Activated CD8-positive, alpha-beta memory T cell treated with anti-CD3 and anti-CD28 coated beads for 36 hours (primary cell): ENCODE measurements around the gene LSP1. TPM values are rescaled to one million over a fixed set of nuclear protein-coding genes. Genes with fewer than 3 reads are reported as not detected.
"Not testable (repeated sequence)": the region's sequence is repeated elsewhere in the genome, so short reads cannot be mapped to it uniquely, and the experiment has no call there.

Source experiments
- CTCF ChIA-PET: fragments of 350-600 bp; sonication (Branson Sonifier 250); formaldehyde crosslinking; loops from one replicate; lab custom pipeline; 2021; ENCODE audit warnings: antibody characterized with exemption; lab: Charles Lee
- POLR2A ChIA-PET: fragments of 350-600 bp; sonication (Branson Sonifier 250); formaldehyde crosslinking; loops from one replicate; lab custom pipeline; 2021; ENCODE audit warnings: antibody characterized with exemption; lab: Charles Lee
- total RNA-seq, 2 experiments: library from RNA; stranded (reverse); gene quantifications; one replicate each; pipeline ENCODE4 v1.2.3, GENCODE V29; 2021

The LSP1 gene
- total RNA-seq, 2 experiments from 2014 or later = 254 TPM

- ChIA-PET CTCF (interaction anchor here (0.6 to 1.7 kb wide), 7 partner anchors 12 to 275 kb away, joined by 3 to 9 read pairs (median 4); no protein-coding TSS in a partner anchor), POLR2A (interaction anchor here (0.6 kb wide), 1 partner anchor 183 kb away, joined by 3 read pairs; no protein-coding TSS in a partner anchor)
These were observed 23.6 kb downstream of the LSP1 start for GRCh38 chr11:1876361-1877063.

- ChIA-PET CTCF (interaction anchor here (0.6 to 1.7 kb wide), 4 partner anchors 22 to 198 kb away, joined by 3 to 9 read pairs (median 4); no protein-coding TSS in a partner anchor), POLR2A (interaction anchor here (0.6 kb wide), 1 partner anchor 184 kb away, joined by 3 read pairs; no protein-coding TSS in a partner anchor)
These were observed 24.6 kb downstream of the LSP1 start for GRCh38 chr11:1877211-1878136.

DNA sequence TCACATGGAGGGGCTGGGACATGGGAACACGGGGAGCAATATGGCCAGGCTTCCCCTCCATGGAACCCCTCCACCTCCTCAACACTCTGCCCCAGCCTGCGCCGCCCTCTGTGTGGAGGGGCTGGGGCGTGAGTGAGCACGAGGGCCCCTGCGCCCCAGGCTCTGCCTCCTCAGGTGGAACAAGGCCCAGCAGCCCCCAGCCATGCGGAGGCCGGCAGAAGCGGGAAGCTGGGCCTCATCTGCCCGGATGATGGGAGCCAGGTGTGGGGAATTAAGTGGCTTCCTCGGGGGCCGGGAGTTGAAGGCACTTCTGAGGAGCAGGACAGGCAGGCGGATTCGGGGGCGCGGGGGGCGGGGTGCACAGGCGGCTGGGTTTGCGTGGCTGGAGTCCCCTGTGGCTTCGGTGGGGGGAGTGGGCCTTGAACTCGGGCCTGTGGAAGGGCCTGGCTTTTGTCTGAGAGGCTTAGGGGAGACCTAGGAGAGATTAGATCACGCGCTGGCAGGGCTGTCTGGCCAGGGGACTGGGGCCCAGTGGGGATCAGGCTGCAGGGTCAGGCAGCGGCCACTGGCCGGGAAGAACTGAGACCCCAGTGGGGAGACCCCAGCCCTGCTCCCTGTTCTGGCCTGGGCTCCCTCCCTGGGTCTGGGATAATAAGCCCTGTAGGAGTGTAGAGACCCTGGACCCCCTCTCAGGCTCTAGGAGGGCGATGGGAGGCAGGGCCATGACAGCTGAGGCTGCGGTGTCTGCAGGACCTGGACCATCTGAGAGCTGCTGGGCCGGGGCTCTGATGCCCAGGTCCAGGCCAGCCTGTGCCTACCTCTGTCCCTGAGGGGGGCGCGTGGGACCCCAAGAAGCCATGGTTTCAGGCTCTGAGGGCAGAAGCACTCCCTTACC is 25.5 kb downstream of the LSP1 start:
- ChIA-PET POLR2A (no interaction called here), CTCF (interaction anchor here (1.5 to 1.7 kb wide), 2 partner anchors 46 to 185 kb away, joined by 3 to 4 read pairs; no protein-coding TSS in a partner anchor)

DNA sequence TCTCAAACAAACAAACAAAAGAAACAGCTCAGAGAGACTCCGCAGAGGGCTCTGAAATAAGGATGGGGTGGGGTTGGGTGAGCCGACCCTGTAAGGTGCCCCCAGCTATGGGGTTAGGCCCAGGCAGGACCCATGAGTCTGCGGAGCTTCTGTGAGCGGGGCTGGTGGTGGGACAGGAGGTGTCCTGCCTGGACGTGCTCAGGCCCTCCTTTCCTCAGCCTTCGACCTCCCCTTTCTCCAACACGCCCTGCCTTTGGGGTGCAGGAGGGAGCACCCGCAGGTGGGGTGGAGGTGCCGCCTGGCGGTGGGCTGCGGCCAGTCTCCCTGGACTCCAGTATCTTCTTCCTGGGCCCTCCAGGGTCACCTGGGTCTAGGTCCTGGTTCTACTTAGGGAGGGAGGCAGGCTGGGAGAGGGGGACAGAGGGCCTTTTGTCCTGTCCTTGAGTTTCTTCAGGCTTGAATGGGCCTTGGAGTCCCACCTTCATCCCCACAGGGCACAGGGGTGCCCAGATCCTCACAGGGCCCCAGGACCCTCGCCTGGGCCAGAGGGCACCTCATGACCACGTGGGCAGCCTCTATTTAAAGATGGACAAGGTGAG is 26.6 kb downstream of the LSP1 start:
- POLR2A ChIA-PET = no interaction called here
- CTCF ChIA-PET = no interaction called here

DNA sequence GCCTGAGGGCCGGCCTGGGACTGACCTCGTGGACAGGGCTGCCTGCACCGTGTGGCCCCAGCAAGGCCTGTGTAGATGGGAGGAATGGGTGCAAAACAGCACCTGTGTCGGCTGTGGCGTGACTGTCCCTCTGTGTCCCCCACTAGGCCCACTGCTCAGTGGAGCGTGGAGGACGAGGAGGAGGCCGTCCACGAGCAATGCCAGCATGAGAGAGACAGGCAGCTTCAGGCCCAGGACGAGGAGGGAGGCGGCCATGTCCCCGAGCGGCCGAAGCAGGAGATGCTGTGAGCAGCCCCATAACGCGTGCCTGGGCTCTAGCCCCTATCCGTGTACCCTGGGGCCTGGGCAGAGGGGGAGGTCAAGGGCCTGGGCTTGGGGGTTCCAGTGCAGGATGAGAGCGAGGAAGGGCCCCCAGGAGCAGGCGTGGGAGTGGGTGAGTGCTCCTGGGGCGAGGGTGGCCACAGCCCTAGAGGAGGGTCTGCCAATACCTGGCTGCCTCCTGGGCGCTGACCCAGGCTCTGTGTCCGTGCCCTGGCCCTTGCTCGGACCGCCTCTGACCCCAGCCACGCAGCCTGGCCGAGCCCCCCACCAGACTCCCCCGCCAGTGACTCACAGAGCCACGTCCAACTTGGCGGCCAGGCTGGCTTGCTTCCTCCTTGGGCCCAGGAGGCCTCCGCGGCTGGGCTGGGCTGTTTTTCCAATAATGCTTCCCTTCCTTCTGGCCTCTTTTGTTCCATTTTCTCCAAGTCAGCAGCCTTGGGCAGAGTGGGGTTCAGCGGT is 27.2 kb downstream of the LSP1 start:
- ChIA-PET POLR2A (no interaction called here), CTCF (interaction anchor here (1.0 kb wide), 1 partner anchor 24 kb away, joined by 3 read pairs; no protein-coding TSS in a partner anchor)

DNA sequence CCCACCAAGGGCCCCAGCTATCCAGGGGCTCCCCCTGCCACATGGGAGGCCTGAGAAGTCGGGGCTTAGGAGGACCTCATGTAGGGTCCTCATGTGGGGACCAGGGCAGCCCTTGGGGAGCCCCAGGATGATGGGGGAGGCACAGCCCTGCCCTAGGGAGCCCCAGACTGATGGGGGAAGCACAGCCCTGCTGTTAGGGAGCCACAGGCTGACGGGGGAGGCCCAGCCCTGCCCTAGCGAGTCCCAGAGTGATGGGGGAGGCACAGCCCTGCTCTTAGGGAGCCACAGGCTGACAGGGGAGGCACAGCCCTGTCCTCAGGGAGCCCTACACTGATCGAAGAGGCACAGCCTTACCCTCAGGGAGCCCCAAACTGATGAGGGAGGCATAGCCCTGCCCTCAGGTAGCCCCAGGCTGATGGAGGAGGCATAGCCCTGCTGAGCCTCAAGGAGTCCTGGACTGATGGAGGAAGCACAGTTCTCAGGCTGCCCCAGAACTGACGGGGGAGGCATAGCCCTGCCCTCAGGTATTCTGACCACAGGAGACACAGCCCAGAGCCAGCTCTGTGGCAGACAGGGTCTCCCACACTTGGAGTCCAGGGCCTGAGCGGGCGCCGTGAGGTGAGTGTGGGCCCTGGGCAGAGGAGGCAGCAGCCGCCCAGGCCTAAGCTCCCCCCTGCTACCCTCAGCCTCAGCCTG is 28.0 kb downstream of the LSP1 start:
- ChIA-PET CTCF (interaction anchor here (0.8 to 3.5 kb wide), 7 partner anchors 10 to 270 kb away, joined by 3 to 19 read pairs (median 8); partner anchors contain the start of genes SYT8 and TNNI2), POLR2A (no interaction called here)

- CTCF ChIA-PET = interaction anchor here (0.6 to 3.5 kb wide), 34 partner anchors 9 to 308 kb away, joined by 3 to 29 read pairs (median 5); partner anchors contain the start of genes KRTAP5-6, LSP1, MRPL23 and SYT8
- POLR2A ChIA-PET = interaction anchor here (0.7 kb wide), 1 partner anchor 11 kb away, joined by 3 read pairs; no protein-coding TSS in a partner anchor
These were observed 28.8 kb downstream of the LSP1 start for GRCh38 chr11:1881442-1882264.

- ChIA-PET CTCF (interaction anchor here (0.6 to 3.5 kb wide), 34 partner anchors 10 to 309 kb away, joined by 3 to 29 read pairs (median 5); partner anchors contain the start of genes KRTAP5-6, LSP1, MRPL23 and SYT8), POLR2A (interaction anchor here (0.7 kb wide), 1 partner anchor 12 kb away, joined by 3 read pairs; no protein-coding TSS in a partner anchor)
These were observed 29.7 kb downstream of the LSP1 start for GRCh38 chr11:1882265-1883238.

GRCh38 chr11:1883346-1884302 is 30.7 kb downstream of the LSP1 start:
- CTCF ChIA-PET = interaction anchor here (1.3 to 3.5 kb wide), 10 partner anchors 14 to 273 kb away, joined by 5 to 29 read pairs (median 15); partner anchors contain the start of genes LSP1, MRPL23 and SYT8
- POLR2A ChIA-PET = no interaction called here

- POLR2A ChIA-PET = no interaction called here
These were observed 31.4 kb downstream of the LSP1 start for GRCh38 chr11:1884303-1884700.

GRCh38 chr11:1886551-1886950 is 33.7 kb downstream of the LSP1 start:
- CTCF ChIA-PET, POLR2A ChIA-PET: not testable (repeated sequence)

More at GRCh38 chr11:1884303-1884700, 31.4 kb downstream of the LSP1 start:
- CTCF ChIA-PET = interaction anchor here (2.4 to 3.5 kb wide), 3 partner anchors 31 to 117 kb away, joined by 18 to 29 read pairs (median 18); partner anchors contain the start of genes LSP1 and SYT8

GRCh38 chr11:1887451-1888346 is 34.8 kb downstream of the LSP1 start:
- CTCF ChIA-PET = interaction anchor here (1.3 to 2.2 kb wide), 4 partner anchors 35 to 264 kb away, joined by 4 to 8 read pairs (median 4); partner anchors contain the start of gene LSP1

More at GRCh38 chr11:1887451-1888346, 34.8 kb downstream of the LSP1 start:
- POLR2A ChIA-PET = no interaction called here
